GM18519 (cell line): ENCODE data around the gene HSPB6.

Experiments used
- ATAC-seq: cut with Tn5 transposase; IDR thresholded peaks from one replicate; pipeline ENCODE4 v1.9.1; 2021; ENCODE audit warnings: mild to moderate bottlenecking, moderate library complexity; ENCODE audit not compliant: unreplicated experiment, low FRiP score

HSPB6 gene

GRCh38 chr19:35717665-35718344 is 39.0 kb downstream of the HSPB6 start, which contains the start of gene KMT2B:
Gene KMT2B (plus strand): TSS chr19:35718003. CDS start chr19:35718019, 16 bp downstream.
- no peak for ATAC-seq

- peak; percentile 44 for ATAC-seq
Measured at GRCh38 chr19:35716801-35717664, 39.8 kb downstream of the HSPB6 start.

- ATAC-seq: no peak
Measured at GRCh38 chr19:35715981-35716800, 40.6 kb downstream of the HSPB6 start.

GRCh38 chr19:35715355-35715809 is 41.4 kb downstream of the HSPB6 start:
- no peak for ATAC-seq

- ATAC-seq: no peak
Measured at GRCh38 chr19:35714601-35715354, 42.1 kb downstream of the HSPB6 start.

- no peak for ATAC-seq
Measured at GRCh38 chr19:35713904-35714495, 42.8 kb downstream of the HSPB6 start.

GRCh38 chr19:35713506-35713850 is 43.4 kb downstream of the HSPB6 start:
- ATAC-seq: no peak

- ATAC-seq: no peak
Measured at GRCh38 chr19:35712567-35713505, 44.0 kb downstream of the HSPB6 start.

GRCh38 chr19:35710784-35711723 is 45.8 kb downstream of the HSPB6 start:
- no peak for ATAC-seq

- ATAC-seq: no peak
Measured at GRCh38 chr19:35708391-35708790, 48.4 kb downstream of the HSPB6 start.
